ENCODE results near the gene LAMTOR2. TPM values are rescaled to one million over a fixed set of nuclear protein-coding genes. Genes with fewer than 3 reads are reported as not detected.

LAMTOR2 gene
- polyA plus RNA-seq, 3 donors, result 113 to 133 (median 116) TPM

DNA sequence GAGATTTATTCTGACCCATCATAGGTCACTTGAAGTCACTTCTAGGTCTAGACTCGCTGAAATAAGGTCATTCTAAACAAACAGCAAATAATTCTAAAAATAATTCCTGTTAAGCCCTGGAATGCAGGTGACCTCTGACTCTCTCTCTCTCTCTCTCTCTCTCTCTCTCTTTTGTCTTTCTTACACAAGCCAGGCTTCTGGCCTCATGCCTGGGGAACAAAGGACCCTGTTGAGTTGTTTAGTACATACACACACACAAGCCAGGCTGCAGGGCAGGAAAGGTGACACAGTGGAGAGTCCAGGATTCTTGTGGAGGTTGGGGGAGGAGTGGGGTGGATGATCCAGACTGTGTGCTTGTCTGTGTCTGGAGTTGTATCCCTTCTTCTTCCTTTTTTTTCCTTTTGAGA lies 31.7 kb downstream of the LAMTOR2 start:
- 8 to 56% (median 49%) methylated on average over 1 of the region's 1 CpG for WGBS, 3 donors
- no peak overlapping the region for H3K27ac ChIP-seq (ENCODE audit: low read depth, low read length)

DNA sequence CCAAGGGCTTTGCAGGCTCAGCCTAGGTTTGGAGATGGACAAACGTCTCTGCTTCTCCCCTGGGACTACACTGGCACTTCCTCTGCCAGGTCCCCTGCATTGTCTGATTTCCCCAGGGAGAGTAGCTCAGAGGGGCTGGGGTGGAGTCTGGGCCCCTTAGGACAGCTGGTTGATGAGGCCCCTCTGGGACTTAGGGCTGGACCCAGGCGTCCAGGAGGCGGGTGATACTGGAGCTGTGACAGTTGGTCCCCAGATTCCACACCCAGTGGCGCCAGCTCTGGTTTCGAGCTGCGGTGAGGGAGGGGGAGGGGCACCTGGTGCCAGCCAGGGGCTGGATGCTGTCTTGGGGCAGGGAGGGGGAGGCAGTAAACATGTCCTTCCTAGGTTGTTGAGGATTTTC lies 35.1 kb downstream of the LAMTOR2 start:
- whole genome bisulfite sequencing, 3 donors, result 57 to 64% (median 63%) methylated on average over 6 of the region's 6 CpGs
- H3K27ac ChIP-seq (ENCODE audit: low read depth, low read length), result no peak overlapping the region

DNA sequence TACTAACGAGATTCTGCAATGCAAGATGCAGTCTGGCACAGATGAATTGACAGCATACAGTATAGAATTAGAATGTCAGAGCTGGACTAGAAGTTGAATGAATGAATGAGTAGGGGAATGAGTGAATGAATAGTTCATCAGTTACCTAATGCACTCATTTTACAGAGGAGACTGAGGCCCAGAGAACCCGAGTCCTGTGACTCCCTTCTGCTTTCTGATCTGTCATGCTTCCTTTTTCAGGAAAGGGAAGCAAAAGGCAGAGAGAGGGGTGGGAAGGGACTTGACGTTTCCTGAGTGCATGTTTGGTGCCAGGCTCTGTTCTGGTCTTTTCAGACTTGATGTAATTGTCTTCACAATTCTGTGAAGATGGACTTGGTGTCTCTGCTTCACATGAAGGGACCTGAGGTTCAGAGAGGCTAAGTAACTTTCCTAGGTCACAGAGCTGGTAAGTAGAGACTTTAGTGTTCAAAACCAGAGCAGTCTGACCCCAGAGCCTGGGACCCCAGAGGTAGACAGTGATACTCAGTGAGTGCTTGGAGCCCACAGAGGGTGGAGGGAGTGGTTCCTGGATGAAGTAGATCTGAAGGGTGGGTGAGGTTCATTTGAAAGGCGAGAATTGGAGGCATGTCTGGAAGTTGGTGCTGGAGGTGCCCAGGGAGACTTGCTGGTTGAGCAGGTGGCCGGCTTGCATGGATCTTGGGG lies 35.7 kb downstream of the LAMTOR2 start:
- 28 to 40% (median 28%) methylated on average over 5 of the region's 5 CpGs for WGBS, 3 donors
- H3K27ac ChIP-seq (ENCODE audit: low read depth, low read length), result no peak overlapping the region

DNA sequence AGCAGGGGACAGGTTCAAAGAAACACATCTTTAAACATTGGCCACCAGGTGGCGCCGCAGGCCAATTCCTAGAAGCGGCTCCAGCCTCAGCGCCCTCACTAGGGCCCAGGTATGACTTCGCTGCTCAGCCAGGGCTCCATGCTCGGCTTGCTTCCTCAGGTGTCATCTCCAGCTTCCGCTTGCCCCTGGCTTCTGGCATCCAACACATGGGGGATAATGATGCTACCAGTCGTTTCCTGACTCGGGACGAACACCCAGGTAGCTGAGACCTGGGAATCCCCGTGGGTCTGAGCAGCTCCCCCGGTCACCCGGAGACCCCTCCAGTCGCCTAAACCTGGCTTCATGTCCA lies 36.2 kb downstream of the LAMTOR2 start:
- WGBS, 3 donors, result 29 to 39% (median 38%) methylated on average over 14 of the region's 14 CpGs

DNA sequence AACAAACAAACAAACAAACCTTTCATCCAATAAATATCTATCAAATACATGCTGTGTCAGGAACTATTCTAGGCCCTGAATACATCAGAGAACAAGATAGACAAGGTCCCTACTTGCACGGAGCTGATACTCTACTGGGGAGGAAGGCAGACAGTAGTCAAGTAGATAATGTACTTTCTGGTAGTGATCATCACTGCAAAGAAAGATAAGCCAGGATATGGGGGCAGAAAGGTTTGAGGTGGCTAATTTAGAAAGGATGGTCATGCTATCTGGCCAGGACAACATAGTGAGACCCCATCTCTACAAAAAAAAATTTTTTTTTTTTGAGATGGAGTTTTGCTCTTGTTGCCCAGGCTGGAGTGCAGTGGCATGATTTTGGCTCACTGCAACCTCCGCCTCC lies 37.0 kb downstream of the LAMTOR2 start:
- no peak overlapping the region for H3K27ac ChIP-seq (ENCODE audit: low read depth, low read length)
- WGBS, 3 donors, result 71 to 75% (median 74%) methylated on average over 2 of the region's 2 CpGs

More for the DNA sequence above, 36.2 kb downstream of the LAMTOR2 start:
- no peak overlapping the region for H3K27ac ChIP-seq (ENCODE audit: low read depth, low read length)

DNA sequence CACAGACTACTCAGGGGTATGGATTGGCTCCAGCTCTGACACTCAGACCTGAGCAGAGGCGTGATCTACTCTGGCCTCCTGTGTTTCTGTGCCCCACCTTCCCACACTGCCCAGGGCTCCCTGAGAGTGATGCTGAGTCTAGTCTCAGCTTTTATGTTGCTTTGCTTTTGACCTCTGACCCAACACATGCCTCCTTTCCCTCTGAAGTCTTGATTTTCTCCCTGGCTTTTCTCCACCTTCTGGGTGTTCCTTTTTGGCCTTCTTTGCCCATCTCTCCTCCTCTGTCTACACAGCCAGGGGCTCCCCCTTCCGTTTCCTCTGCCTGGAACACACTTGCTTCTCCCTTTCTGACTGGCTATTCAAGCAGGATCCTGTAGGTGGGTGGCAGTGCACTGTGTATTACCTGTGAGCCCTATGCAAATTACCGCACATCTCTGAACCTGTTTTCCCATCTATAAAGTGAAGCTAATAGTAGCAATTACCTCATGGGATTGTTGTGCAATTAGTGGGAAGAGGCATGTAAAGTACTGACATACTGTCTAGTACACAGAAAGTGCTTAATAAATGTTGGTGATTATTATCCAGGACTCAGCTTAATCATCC lies 41.4 kb downstream of the LAMTOR2 start:
- H3K27ac ChIP-seq (ENCODE audit: low read depth, low read length), result no peak overlapping the region
- 72 to 88% (median 74%) methylated on average over 3 of the region's 3 CpGs for WGBS, 3 donors

DNA sequence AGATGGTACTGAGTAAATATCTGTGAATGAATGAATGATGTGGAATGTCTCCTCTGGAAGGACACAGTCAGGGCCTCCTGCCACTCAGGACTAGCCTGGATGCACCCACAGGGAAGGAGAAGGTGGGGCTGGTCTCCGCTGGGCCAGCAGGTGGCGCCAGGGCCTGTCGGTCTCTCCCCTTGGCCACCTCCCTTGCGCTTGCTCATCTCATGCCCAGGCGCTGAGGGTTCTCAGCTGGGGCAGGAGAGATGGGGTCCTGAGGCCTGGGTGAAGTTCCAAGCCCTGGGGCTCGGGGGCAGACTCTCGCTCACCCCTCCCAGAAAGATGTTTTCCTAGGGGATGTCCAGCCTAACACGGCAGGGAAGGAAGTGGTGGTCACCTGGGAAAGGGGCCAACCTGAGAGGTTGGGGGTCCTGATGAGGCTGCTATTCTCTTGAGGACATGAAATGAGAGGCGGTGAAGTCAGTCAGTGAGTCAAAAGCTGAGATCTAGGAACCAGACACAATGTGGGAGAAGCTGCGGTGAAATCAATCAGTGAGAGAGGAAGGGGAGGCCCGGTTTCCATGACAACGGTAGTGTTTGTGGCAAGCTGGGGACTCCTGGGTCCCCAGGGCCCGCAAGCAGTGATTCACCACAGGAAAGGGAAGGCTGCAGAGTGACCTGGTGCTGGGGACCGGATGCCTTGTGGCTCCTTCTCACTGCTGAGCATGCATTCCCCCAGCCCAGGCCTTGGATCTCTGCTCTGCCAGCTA lies 42.2 kb downstream of the LAMTOR2 start:
- 6 to 22% (median 8%) methylated on average over 14 of the region's 14 CpGs for WGBS, 3 donors

DNA sequence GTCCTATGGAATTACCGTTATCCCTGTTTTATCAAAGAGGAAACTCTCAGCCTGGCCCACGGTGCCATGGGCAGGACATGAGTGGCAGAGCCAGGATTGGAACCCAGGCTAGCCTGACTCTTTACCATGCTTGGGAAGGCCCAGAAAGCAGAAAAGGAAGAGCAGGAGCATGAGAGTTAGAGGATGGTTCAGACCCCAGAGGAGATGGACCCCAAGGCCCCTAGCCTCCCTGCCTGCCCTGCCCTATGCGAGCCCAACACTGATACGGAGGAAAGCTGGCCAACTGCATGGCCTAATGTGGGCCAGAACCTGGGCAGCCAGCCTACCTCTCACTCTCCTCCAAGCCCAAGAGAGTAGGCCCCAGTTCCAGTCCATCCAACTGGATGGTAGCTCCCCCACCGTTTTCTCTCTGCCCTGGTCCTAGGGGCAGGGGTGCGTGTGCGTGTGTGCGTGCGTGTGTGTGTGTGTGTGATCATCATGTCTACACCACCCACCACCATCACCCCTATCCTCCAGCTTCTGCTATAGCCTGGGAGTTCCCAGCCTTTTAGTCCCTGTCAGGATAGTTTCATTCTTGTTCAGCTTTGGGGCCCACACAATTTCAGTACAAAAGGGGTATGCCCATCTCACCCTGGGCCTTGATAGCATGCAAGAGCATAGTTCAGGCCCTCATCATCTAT lies 43.1 kb downstream of the LAMTOR2 start:
- H3K27ac ChIP-seq (ENCODE audit: low read depth, low read length), result peak overlapping the region; percentile 40

More for the DNA sequence above, 42.2 kb downstream of the LAMTOR2 start:
- H3K27ac ChIP-seq (ENCODE audit: low read depth, low read length), result peak overlapping the region; percentile 53

DNA sequence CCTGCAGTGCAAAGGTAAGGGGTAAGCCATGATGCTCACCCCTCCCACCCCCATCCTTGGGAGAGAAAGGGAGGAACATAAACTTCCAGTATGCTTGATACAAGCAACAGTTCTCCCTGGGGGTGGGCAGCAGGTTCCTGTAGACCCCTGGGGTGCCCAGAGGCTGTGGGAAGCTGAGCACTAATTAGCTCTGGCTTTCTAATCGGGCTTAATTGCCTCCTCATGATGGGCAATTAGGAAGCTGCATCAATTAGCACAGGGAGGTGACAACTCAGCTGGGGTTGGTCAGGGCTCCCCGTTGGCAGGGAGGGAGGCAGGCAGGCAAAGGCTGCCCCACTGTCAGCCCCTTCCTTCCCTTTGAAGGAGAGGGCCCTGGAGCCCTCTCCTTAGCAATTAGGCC lies 44.2 kb downstream of the LAMTOR2 start:
- WGBS, 3 donors, result 75 to 89% (median 80%) methylated on average over 2 of the region's 2 CpGs
- no peak overlapping the region for H3K27ac ChIP-seq (ENCODE audit: low read depth, low read length)

More for the DNA sequence above, 43.1 kb downstream of the LAMTOR2 start:
- WGBS, 3 donors, result 80 to 90% (median 87%) methylated on average over 9 of the region's 9 CpGs

DNA sequence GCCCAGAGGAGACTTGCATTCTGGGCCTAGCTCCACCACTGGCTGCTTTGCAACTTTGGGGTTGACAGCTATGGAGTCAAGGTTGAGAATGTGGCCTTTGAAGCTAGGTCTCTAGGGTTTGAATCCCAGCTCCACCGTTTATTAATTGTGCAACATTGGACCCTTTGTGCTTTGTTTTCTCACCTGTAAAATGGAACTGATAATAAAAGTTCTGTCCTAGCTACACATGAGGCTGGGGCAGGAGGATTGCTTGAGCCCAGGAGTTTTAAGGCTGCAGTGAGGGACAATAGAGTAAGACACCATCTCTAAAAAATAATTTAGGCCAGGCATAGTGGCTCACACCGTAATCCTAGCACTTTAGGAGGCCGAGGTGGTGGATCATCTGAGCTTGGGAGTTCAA lies 44.7 kb downstream of the LAMTOR2 start:
- H3K27ac ChIP-seq (ENCODE audit: low read depth, low read length), result no peak overlapping the region
- WGBS, 3 donors, result 73 to 82% (median 81%) methylated on average over 3 of the region's 3 CpGs

DNA sequence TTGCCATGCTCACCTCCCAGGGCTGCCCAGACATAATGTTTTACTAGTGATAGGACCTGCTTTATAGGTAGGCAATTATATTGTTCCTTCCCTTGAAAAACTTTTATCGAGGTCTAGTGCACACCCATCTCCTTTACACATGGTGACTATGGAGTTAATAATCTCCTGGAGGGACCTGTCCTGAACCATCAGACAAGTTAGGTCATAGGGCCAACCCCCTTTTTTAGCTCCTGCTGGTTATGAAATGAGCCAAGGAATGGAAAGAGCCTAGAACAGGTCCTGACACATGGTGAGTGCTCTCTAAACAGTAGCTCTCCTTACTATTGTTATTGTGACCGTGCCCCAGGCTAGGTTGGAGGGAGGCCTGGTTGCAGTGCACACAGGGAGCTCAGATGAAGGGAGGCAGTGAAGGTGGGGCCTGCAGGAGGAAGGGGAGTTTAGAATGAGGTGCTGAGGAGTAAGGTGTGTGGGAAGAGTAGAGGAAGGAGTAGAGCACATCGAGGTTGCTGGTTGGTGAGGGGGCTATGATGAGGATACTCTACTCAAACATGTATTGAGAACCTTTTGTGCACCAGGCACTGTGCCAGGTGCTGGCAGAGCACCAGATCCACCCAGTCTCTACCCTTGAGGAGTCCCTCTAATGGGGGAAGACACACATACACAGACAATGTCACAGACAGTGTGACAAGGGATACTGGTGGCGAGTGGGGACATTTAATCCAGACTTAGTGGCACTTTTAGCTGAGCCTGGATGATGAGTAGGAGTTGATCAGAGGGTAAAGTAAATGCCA lies 45.8 kb downstream of the LAMTOR2 start:
- WGBS, 3 donors, result 62 to 74% (median 70%) methylated on average over 4 of the region's 4 CpGs
- H3K27ac ChIP-seq (ENCODE audit: low read depth, low read length), result no peak overlapping the region

DNA sequence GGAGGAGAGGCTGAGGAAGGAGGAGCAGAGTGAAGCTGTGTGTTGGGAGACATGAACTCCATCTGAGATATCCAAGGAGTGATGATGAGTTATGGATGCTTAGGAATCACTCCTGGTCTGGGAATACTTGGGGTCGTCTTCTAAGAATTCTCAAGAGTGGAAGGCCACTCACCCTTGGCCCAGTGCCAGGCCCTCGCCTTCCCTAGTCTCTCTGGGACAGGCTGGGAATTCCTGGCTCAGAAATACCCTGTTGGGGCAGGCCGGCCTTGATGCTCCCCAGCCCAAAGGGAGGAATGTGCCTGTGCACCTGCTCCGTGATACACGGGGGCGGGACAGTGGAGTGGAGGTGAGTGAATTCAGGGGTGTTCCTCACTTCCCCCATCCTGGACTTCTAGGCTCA lies 47.3 kb downstream of the LAMTOR2 start:
- WGBS, 3 donors, result 64 to 75% (median 64%) methylated on average over 6 of the region's 6 CpGs
- H3K27ac ChIP-seq (ENCODE audit: low read depth, low read length), result no peak overlapping the region

DNA sequence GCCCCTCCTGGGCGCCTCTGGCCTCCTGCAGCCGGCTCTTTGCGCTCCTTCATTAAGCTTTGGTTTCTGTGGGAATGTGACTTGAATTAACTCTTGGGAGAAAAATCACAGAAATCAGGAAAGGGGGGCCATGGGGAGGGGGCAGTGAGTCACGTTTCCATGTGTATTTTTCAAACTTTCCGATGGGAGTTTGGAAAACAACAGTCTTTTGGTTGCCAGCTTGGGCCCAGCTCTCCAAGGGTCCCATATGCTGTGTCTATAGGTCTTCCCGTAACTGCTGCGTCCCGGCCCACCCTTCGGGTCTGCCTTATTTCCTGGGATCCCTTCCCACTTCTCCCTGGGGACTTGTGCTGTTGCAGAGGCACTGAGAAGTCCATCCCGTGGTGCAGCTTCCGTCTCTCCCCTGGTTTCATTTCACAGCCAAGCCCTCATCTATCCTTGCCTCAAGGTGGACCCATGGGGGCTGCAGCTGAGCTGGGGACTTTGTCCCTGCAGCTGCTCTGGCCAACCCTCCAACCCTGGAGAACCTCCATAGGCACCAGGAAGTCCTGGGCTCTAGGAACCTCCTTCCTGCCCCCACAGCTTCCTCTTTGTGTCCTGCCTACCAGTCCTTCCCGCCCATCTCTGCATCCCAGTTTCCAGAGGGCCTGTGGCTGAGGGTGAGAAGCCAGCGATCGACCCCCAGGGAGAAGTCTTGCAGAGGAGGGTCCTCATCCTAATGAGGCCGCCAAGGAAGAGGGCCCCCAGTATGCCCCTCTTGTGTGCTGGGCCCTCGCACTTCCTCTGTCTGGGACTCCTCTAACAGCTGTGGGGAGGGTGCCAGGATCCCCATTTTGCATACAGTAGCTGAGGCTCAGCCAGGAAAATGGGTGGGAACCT lies 48.3 kb downstream of the LAMTOR2 start:
- H3K27ac ChIP-seq (ENCODE audit: low read depth, low read length), result peak overlapping the region; percentile 29
- 47 to 64% (median 49%) methylated on average over 16 of the region's 16 CpGs for WGBS, 3 donors

DNA sequence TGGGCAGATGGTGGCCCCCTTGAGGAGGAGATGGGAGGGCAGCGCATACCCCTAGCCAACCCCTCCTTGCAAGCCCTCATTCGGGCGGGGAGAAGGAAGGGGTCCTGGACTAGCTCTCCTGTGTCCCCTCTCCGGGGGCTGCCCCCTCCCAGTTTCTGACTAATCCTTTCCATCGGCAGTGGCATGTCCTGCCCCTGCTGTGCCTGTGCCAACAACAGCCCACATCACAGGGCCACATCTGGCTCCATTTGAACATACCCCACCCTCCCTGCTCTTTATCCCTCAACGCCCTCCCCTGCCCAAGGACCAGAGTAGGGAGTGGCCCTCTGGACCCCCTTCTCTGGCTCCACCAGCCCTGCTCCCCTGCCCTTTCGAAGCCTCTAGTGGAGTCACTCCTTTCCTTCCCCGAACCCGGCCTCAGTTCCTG lies 49.0 kb downstream of the LAMTOR2 start:
- WGBS, 3 donors, result 48 to 68% (median 53%) methylated on average over 9 of the region's 9 CpGs
- peak overlapping the region; percentile 70 for H3K27ac ChIP-seq (ENCODE audit: low read depth, low read length)

DNA sequence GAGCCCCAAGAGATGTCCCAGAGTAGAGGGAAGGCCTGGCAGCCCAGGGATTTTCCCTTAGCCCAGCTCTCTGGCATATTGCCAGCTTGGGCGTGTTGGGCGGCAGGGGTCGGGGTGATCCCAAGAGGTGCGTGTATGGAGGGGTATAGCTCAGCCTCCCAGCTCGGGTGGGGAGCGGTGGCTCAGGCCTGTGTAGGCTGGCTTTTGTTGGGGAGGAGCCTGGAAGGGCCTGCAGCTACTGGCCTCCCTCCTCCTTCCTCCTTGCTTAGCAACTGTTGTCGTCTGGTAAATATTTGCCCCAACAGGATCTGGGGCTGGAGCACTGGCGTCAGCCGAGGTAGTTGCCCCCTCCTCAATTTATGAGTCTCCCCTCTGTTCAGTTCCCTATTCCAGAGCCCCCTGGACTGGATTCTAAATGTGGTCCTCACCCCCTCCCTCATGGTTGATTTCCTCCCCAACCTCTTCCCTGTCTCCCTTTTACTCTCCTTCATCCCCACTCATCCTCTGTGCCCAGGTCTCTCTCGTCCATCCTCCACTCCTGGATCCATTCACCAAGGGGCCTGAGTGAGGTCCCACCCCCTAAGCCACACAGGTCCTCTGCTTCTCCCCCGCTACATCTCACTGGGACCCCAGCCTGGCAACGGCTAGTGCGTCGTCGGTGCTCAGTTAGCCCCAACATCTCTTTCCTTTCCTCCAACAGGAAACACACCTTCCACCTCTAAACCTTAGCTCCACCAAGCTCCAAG lies 49.7 kb downstream of the LAMTOR2 start:
- peak overlapping the region; percentile 90 for H3K27ac ChIP-seq (ENCODE audit: low read depth, low read length)
- 27 to 39% (median 27%) methylated on average over 15 of the region's 15 CpGs for WGBS, 3 donors
